ENCODE results near the gene TRIM9.
"Not testable (repeated sequence)": the region's sequence is repeated elsewhere in the genome, so short reads cannot be mapped to it uniquely, and the experiment has no call there.

The TRIM9 gene

GRCh38 chr14:50964683-50965390 is 130.1 kb downstream of the TRIM9 start:
- DNase-seq (ENCODE audit: low read depth in 2 of 2) = peak; percentile 90 to 92

- no peak for DNase-seq (ENCODE audit: low read depth in 2 of 2)
Observed at GRCh38 chr14:50963919-50964318, 131.0 kb downstream of the TRIM9 start.

- DNase-seq (ENCODE audit: low read depth in 2 of 2) = peak; percentile 87
Observed at GRCh38 chr14:50961605-50962221, 133.2 kb downstream of the TRIM9 start.

- DNase-seq (ENCODE audit: low read depth in 2 of 2) = no peak
Observed at GRCh38 chr14:50957296-50957695, 137.6 kb downstream of the TRIM9 start.

GRCh38 chr14:50956421-50956820 is 138.5 kb downstream of the TRIM9 start:
- not testable (repeated sequence) for DNase-seq (ENCODE audit: low read depth in 2 of 2)

GRCh38 chr14:50955373-50956043 is 139.4 kb downstream of the TRIM9 start:
- peak; percentile 76 to 79 for DNase-seq (ENCODE audit: low read depth in 2 of 2)

GRCh38 chr14:50954811-50955372 is 140.0 kb downstream of the TRIM9 start:
- no peak for DNase-seq (ENCODE audit: low read depth in 2 of 2)

- no peak for DNase-seq (ENCODE audit: low read depth in 2 of 2)
Observed at GRCh38 chr14:50953502-50953901, 141.4 kb downstream of the TRIM9 start.

- no peak for DNase-seq (ENCODE audit: low read depth in 2 of 2)
Observed at GRCh38 chr14:50951032-50951431, 143.9 kb downstream of the TRIM9 start.

GRCh38 chr14:50948205-50948604 is 146.7 kb downstream of the TRIM9 start:
- no peak for DNase-seq (ENCODE audit: low read depth in 2 of 2)

GRCh38 chr14:50947446-50947845 is 147.5 kb downstream of the TRIM9 start:
- DNase-seq (ENCODE audit: low read depth in 2 of 2) = no peak

GRCh38 chr14:50946234-50946935 is 148.5 kb downstream of the TRIM9 start:
- DNase-seq (ENCODE audit: low read depth in 2 of 2) = no peak

GRCh38 chr14:50944647-50945413 is 150.1 kb downstream of the TRIM9 start:
- no peak for DNase-seq (ENCODE audit: low read depth in 2 of 2)

GRCh38 chr14:50943943-50944646 is 150.8 kb downstream of the TRIM9 start, which contains the start of gene PYGL:
Gene PYGL, minus strand, starts transcription at chr14:50944483. Its CDS starts 80 bp downstream, at chr14:50944403.
- no peak for DNase-seq (ENCODE audit: low read depth in 2 of 2)

- no peak for DNase-seq (ENCODE audit: low read depth in 2 of 2)
Observed at GRCh38 chr14:50943261-50943942, 151.5 kb downstream of the TRIM9 start.

- DNase-seq (ENCODE audit: low read depth in 2 of 2) = not testable (repeated sequence)
Observed at GRCh38 chr14:50941638-50942037, 153.3 kb downstream of the TRIM9 start.

GRCh38 chr14:50941151-50941550 is 153.8 kb downstream of the TRIM9 start:
- DNase-seq (ENCODE audit: low read depth in 2 of 2) = no peak

- no peak for DNase-seq (ENCODE audit: low read depth in 2 of 2)
Observed at GRCh38 chr14:50937800-50938199, 157.1 kb downstream of the TRIM9 start.

- DNase-seq (ENCODE audit: low read depth in 2 of 2) = no peak
Observed at GRCh38 chr14:50937325-50937724, 157.6 kb downstream of the TRIM9 start.

- DNase-seq (ENCODE audit: low read depth in 2 of 2) = no peak
Observed at GRCh38 chr14:50936882-50937281, 158.0 kb downstream of the TRIM9 start.

All from fibroblast of skin of left quadriceps (primary cell).